Measurements from ENCODE around the gene ANAPC7. TPM values are rescaled to one million over a fixed set of nuclear protein-coding genes. Genes with fewer than 3 reads are reported as not detected.

The ANAPC7 gene
- total RNA-seq, 1 donor, result 31.5 TPM

DNA sequence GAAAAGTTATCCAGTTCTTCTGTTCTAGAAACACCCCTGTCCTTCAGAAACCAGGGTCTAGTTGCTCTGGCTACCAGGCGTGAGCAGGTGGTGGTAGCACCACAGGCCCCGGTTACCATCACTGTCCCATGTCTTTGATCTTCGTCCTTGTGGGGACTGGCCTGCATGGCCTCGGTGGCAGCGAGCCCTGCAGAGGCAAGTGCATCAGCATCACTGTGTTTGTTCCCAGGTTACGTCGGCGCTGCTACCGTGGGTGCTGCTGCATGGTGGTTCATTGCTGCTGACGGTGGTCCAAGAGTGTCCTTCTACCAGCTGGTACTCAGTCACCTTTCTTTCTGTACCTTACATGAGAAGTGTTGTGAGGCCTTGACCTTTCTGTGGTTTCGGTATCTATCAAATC lies 58.9 kb downstream of the ANAPC7 start:
- TF ChIP-seq, protein P1, sequence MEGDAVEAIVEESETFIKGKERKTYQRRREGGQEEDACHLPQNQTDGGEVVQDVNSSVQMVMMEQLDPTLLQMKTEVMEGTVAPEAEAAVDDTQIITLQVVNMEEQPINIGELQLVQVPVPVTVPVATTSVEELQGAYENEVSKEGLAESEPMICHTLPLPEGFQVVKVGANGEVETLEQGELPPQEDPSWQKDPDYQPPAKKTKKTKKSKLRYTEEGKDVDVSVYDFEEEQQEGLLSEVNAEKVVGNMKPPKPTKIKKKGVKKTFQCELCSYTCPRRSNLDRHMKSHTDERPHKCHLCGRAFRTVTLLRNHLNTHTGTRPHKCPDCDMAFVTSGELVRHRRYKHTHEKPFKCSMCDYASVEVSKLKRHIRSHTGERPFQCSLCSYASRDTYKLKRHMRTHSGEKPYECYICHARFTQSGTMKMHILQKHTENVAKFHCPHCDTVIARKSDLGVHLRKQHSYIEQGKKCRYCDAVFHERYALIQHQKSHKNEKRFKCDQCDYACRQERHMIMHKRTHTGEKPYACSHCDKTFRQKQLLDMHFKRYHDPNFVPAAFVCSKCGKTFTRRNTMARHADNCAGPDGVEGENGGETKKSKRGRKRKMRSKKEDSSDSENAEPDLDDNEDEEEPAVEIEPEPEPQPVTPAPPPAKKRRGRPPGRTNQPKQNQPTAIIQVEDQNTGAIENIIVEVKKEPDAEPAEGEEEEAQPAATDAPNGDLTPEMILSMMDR (IDR thresholded peaks at IDR 0.05; ENCODE audit: extremely low read depth, low read depth, low read length), result no peak
- H2AFZ ChIP-seq (ENCODE audit: low read length), result no peak overlapping the region
- no peak overlapping the region for H3K27ac ChIP-seq (ENCODE audit: low read depth, low read length)
- no peaks in the 10 kb centered on the region for H3K9me3 ChIP-seq (ENCODE audit: low read depth, low read length)
- H3K4me2 ChIP-seq (ENCODE audit: insufficient read depth, low read length), result no peak overlapping the region
- peaks cover 5% of the 10 kb centered on the region for H3K4me1 ChIP-seq (ENCODE audit: insufficient read depth, low read length)
- no peaks in the 10 kb centered on the region for H3K27me3 ChIP-seq (ENCODE audit: insufficient read depth, low read length)
- H3K4me3 ChIP-seq (ENCODE audit: insufficient read depth, low read length), result no peak overlapping the region
- DNase-seq (ENCODE audit: insufficient read length, low spot score, missing footprints), result no peak
- H4K20me1 ChIP-seq (ENCODE audit: insufficient read depth, low read length), result peaks cover 22% of the 10 kb centered on the region
- H3K79me2 ChIP-seq (ENCODE audit: insufficient read depth, low read length), result peaks cover 16% of the 10 kb centered on the region
- peaks cover 99% of the 10 kb centered on the region for H3K36me3 ChIP-seq (ENCODE audit: insufficient read depth, low read length)

DNA sequence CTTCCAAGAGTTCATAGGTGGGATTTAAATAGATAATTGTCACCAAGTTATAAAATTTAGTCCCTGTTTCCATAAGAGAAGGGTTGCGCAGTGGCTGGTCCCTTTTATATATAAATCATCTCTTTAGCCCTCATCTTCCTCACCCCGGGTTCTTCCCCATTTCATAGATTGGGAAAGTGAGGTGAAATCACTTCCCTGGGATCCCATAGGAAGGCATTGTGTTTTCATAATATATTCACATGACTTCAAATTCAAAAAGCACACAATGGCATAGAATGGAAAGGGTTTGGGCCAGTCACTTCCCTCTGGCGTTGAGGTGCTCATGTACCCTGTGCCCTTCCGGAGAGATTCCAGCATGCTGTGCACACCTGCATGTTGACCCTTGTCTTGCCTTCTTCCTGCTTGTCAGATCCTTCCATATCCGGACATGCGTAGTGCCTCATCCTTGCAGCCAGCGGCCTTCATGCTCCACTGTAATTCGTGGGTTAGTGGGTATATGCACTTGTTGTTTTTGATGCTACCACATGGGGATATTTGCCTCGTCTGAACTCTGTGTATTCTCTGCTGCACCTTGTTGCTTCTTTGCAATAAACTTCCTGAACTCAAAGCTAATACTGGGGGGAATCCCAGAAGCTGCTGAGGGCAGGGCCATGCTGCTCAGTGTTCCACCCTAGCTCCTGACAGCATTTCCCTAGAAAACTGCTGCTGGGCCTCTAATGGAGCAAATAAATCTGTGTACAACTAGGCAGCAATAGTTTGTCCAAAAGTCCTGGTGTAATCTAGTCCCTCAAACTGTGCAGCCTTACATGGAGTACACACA lies 59.6 kb downstream of the ANAPC7 start:
- peaks cover 18% of the 10 kb centered on the region for H3K79me2 ChIP-seq (ENCODE audit: insufficient read depth, low read length)
- H3K9me3 ChIP-seq (ENCODE audit: low read depth, low read length), result no peaks in the 10 kb centered on the region
- no peak overlapping the region for H3K27ac ChIP-seq (ENCODE audit: low read depth, low read length)
- no peak overlapping the region for H3K4me2 ChIP-seq (ENCODE audit: insufficient read depth, low read length)
- no peak for DNase-seq (ENCODE audit: insufficient read length, low spot score, missing footprints)
- H3K4me3 ChIP-seq (ENCODE audit: insufficient read depth, low read length), result no peak overlapping the region
- H3K27me3 ChIP-seq (ENCODE audit: insufficient read depth, low read length), result no peaks in the 10 kb centered on the region
- H4K20me1 ChIP-seq (ENCODE audit: insufficient read depth, low read length), result peaks cover 16% of the 10 kb centered on the region
- no peak overlapping the region for H2AFZ ChIP-seq (ENCODE audit: low read length)
- TF ChIP-seq, protein P1 (IDR thresholded peaks at IDR 0.05; ENCODE audit: extremely low read depth, low read depth, low read length), result no peak
- H3K36me3 ChIP-seq (ENCODE audit: insufficient read depth, low read length), result peaks cover 99% of the 10 kb centered on the region
- H3K4me1 ChIP-seq (ENCODE audit: insufficient read depth, low read length), result peaks cover 5% of the 10 kb centered on the region

DNA sequence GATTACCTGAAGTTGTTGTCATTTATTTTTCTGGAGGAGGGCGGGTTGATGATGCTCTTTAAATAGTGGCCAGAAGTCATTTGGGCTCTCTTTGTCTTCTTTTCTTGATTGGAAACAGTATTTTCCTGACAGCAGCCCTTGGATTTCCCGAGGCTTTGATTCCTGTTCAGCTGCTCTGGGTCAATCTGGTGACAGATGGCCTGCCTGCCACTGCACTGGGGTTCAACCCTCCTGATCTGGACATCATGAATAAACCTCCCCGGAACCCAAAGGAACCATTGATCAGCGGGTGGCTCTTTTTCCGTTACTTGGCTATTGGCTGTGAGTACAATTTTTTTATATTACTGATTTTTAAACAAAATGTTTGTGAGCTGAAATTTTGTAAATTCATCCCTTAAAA lies 60.4 kb downstream of the ANAPC7 start:
- no peak overlapping the region for H3K27ac ChIP-seq (ENCODE audit: low read depth, low read length)
- peaks cover 25% of the 10 kb centered on the region for H3K79me2 ChIP-seq (ENCODE audit: insufficient read depth, low read length)

DNA sequence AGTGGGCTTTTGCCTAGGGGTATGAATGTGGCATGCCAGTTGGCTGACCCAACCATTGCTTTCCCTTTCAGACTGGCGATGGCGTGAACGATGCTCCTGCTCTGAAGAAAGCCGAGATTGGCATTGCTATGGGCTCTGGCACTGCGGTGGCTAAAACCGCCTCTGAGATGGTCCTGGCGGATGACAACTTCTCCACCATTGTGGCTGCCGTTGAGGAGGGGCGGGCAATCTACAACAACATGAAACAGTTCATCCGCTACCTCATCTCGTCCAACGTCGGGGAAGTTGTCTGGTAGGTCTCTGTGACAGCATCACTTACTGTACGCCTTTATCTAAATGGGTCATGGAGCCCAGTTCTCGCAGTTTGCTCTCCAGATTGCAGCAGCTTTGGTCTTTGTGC lies 61.4 kb downstream of the ANAPC7 start:
- H4K20me1 ChIP-seq (ENCODE audit: insufficient read depth, low read length), result peaks cover 15% of the 10 kb centered on the region
- no peak overlapping the region for H3K4me2 ChIP-seq (ENCODE audit: insufficient read depth, low read length)
- H3K79me2 ChIP-seq (ENCODE audit: insufficient read depth, low read length), result peaks cover 30% of the 10 kb centered on the region
- DNase-seq (ENCODE audit: insufficient read length, low spot score, missing footprints), result no peak
- no peak overlapping the region for H2AFZ ChIP-seq (ENCODE audit: low read length)
- H3K36me3 ChIP-seq (ENCODE audit: insufficient read depth, low read length), result peaks cover 98% of the 10 kb centered on the region
- H3K9me3 ChIP-seq (ENCODE audit: low read depth, low read length), result no peaks in the 10 kb centered on the region
- no peaks in the 10 kb centered on the region for H3K27me3 ChIP-seq (ENCODE audit: insufficient read depth, low read length)
- H3K4me1 ChIP-seq (ENCODE audit: insufficient read depth, low read length), result peaks cover 5% of the 10 kb centered on the region
- H3K4me3 ChIP-seq (ENCODE audit: insufficient read depth, low read length), result no peak overlapping the region
- TF ChIP-seq, protein P1 (IDR thresholded peaks at IDR 0.05; ENCODE audit: extremely low read depth, low read depth, low read length), result no peak
- H3K27ac ChIP-seq (ENCODE audit: low read depth, low read length), result no peak overlapping the region

More for the DNA sequence above, 60.4 kb downstream of the ANAPC7 start:
- H3K4me3 ChIP-seq (ENCODE audit: insufficient read depth, low read length), result no peak overlapping the region
- peaks cover 98% of the 10 kb centered on the region for H3K36me3 ChIP-seq (ENCODE audit: insufficient read depth, low read length)
- H2AFZ ChIP-seq (ENCODE audit: low read length), result no peak overlapping the region
- H3K4me2 ChIP-seq (ENCODE audit: insufficient read depth, low read length), result no peak overlapping the region
- no peak for DNase-seq (ENCODE audit: insufficient read length, low spot score, missing footprints)
- peaks cover 5% of the 10 kb centered on the region for H3K4me1 ChIP-seq (ENCODE audit: insufficient read depth, low read length)
- no peaks in the 10 kb centered on the region for H3K9me3 ChIP-seq (ENCODE audit: low read depth, low read length)
- no peaks in the 10 kb centered on the region for H3K27me3 ChIP-seq (ENCODE audit: insufficient read depth, low read length)
- H4K20me1 ChIP-seq (ENCODE audit: insufficient read depth, low read length), result peaks cover 14% of the 10 kb centered on the region
- TF ChIP-seq, protein P1 (IDR thresholded peaks at IDR 0.05; ENCODE audit: extremely low read depth, low read depth, low read length), result no peak
